GM12878 (cell line): ENCODE results near the gene SEC14L1. TPM values are rescaled to one million over a fixed set of nuclear protein-coding genes. Genes with fewer than 3 reads are reported as not detected.

Experiments used
- ATAC-seq: fragments of 200-7000 bp; cut with Tn5 transposase; 3 replicates; pipeline ENCODE4 v1.9.1; 2020; ENCODE audit warnings: mild to moderate bottlenecking, moderate library complexity
- BruUV-seq: library from RNA; stranded (reverse); fragments of 400-500 nt; replicated peaks from 2 replicates; lab custom pipeline; 2021; lab: Mats Ljungman, UMichigan
- CTCF ChIA-PET: fragments of 300-600 bp; sonication (Branson Sonifier 250); formaldehyde crosslinking; extraction: SDS; loops from one replicate; lab custom pipeline; 2021; ENCODE audit warnings: inconsistent platforms; lab: Yijun Ruan, JAX
- POLR2A ChIA-PET: fragments of 350-600 bp; formaldehyde crosslinking; extraction: SDS; loops from one replicate; lab custom pipeline; 2021; ENCODE audit warnings: inconsistent platforms; lab: Charles Lee
- RAD21 ChIA-PET: fragments of 300-600 bp; sonication (Branson Sonifier 250); formaldehyde crosslinking; loops from one replicate; lab custom pipeline; 2023; ENCODE audit warnings: antibody characterized with exemption; ENCODE audit not compliant: unreplicated experiment; lab: Charles Lee
- SMC1A ChIA-PET: fragments of 300-600 bp; sonication (Branson Sonifier 250); formaldehyde crosslinking; loops from one replicate; lab custom pipeline; 2023; ENCODE audit not compliant: unreplicated experiment, uncharacterized antibody; lab: Charles Lee
- DNase-seq: peaks from one replicate; pipeline ENCODE4 v3.0.0-alpha.2; 2011; ENCODE audit warnings: low read depth, low spot score
- FAIRE-seq: peaks from 3 replicates; lab custom pipeline; 2011; peaks lifted over from hg19 to GRCh38; lab: Jason Lieb, UNC
- H2AFZ ChIP-seq: 2 replicates; pipeline ENCODE4 v1.6.0; 2011; ENCODE audit warnings: low read depth, low read length, control low read depth; ENCODE audit not compliant: control insufficient read depth
- H3K27ac ChIP-seq: 2 replicates; pipeline ENCODE4 v1.5.1; 2011; ENCODE audit warnings: control low read depth; ENCODE audit not compliant: control insufficient read depth, insufficient read depth
- H3K27me3 ChIP-seq, 2 experiments: replicated peaks in 1 of 2; 2 replicates each; pipeline versions ENCODE4 v1.6.0 to v1.6.1; 2011; ENCODE audit warnings: low read length in 1 of 2; ENCODE audit not compliant: control insufficient read depth in 2 of 2, insufficient read depth in 2 of 2
- H3K36me3 ChIP-seq, 2 experiments: 2 replicates each; pipeline ENCODE4 v1.5.1; 2011; ENCODE audit warnings: low read length in 1 of 2; ENCODE audit not compliant: control insufficient read depth in 2 of 2, insufficient read depth in 2 of 2
- H3K4me1 ChIP-seq: 2 replicates; pipeline ENCODE4 v1.6.1; 2011; ENCODE audit warnings: mild to moderate bottlenecking, low read length, moderate library complexity, mixed read lengths; ENCODE audit not compliant: control insufficient read depth, insufficient read depth
- H3K4me2 ChIP-seq: 2 replicates; pipeline ENCODE4 v1.6.0; 2011; ENCODE audit warnings: control low read depth; ENCODE audit not compliant: control insufficient read depth, insufficient read depth
- H3K4me3 ChIP-seq: fragments of 200-600 bp; sonication (generic); 2 replicates; pipeline ENCODE4 v1.5.1; 2016
- H3K79me2 ChIP-seq: 2 replicates; pipeline ENCODE4 v1.6.0; 2011; ENCODE audit warnings: low read length; ENCODE audit not compliant: control insufficient read depth, insufficient read depth
- H3K9ac ChIP-seq: 2 replicates; pipeline ENCODE4 v1.8.0; 2011; ENCODE audit warnings: low read length, control low read depth, mixed read lengths; ENCODE audit not compliant: control insufficient read depth, insufficient read depth
- H3K9me3 ChIP-seq: replicated peaks from 3 replicates; pipeline ENCODE4 v1.5.1; 2011; ENCODE audit warnings: mild to moderate bottlenecking, low read length; ENCODE audit not compliant: control insufficient read depth, insufficient read depth
- H4K20me1 ChIP-seq: 2 replicates; pipeline ENCODE4 v1.6.0; 2011; ENCODE audit not compliant: control insufficient read depth, insufficient read depth
- IKZF1 ChIP-seq: fragments of 450-650 bp; conservative IDR thresholded peaks from 2 replicates; pipeline ENCODE4 v1.6.1; 2017; ENCODE audit warnings: antibody characterized with exemption, mild to moderate bottlenecking
- MLLT1 ChIP-seq: fragments of 450-650 bp; IDR thresholded peaks from 2 replicates; pipeline ENCODE4 v1.6.1; 2016; ENCODE audit warnings: mild to moderate bottlenecking
- POLR2AphosphoS5 ChIP-seq: IDR thresholded peaks from 2 replicates; pipeline ENCODE4 v1.6.1; 2011; ENCODE audit warnings: mild to moderate bottlenecking, low read length, inconsistent platforms
- REST ChIP-seq: IDR thresholded peaks from 2 replicates; pipeline ENCODE4 v1.6.1; 2012; ENCODE audit warnings: mild to moderate bottlenecking, low read depth, low read length
- SPI1 ChIP-seq: IDR thresholded peaks from 2 replicates; pipeline ENCODE4 v1.6.1; 2011; ENCODE audit warnings: low read depth, mild to moderate bottlenecking, low read length, moderate library complexity, borderline replicate concordance; ENCODE audit not compliant: insufficient read depth
- WGBS: methylation state at CpG from one replicate; pipeline ENCODE4 v1.1.6; 2016; ENCODE audit warnings: low lambda C conversion rate; ENCODE audit not compliant: insufficient replicate concordance, insufficient coverage; ENCODE audit errors: missing lambda C conversion rate; 5-methylcytosine and 5-hydroxymethylcytosine counted together
- in situ Hi-C: fragments of 300-500 bp; cut with MboI; formaldehyde crosslinking; loops from 9 replicates; pipeline ENCODE4 v1.14.3; 2018; ENCODE audit warnings: mixed read lengths
- intact Hi-C: fragments of 100-400 bp; cut with micrococcal nuclease; formaldehyde crosslinking; loops from one replicate; pipeline ENCODE4 v1.14.2; 2022; ENCODE audit not compliant: unreplicated experiment
- polyA plus RNA-seq, 11 experiments: library from polyadenylated mRNA; depleted of rRNA in 4 of 11; unstranded in 6 of 11; stranded (reverse) in 5 of 11; fragments of >200 nt; fragmentation: Nextera tagmentation in 4 of 11; fragmentation: Illumina TruSeq in 1 of 11; extraction: Ambion mirVana in 4 of 11; extraction: Trizol in 1 of 11; gene quantifications; 1 replicate in 1 of 11; 2 replicates in 10 of 11; pipeline versions ENCODE4 v1.2.1 to v1.2.3, GENCODE V29; 2011 to 2016; ENCODE audit warnings: inconsistent platforms in 2 of 11, missing spikeins in 2 of 11, low read depth in 1 of 11
- total RNA-seq, 4 experiments: library from RNA; depleted of rRNA in 3 of 4; stranded (reverse); fragments of >200 nt in 3 of 4; fragmentation: Illumina TruSeq in 1 of 4; extraction: Trizol in 1 of 4; gene quantifications; 2 replicates each; pipeline versions ENCODE4 v1.2.1 to v1.2.3, GENCODE V29; 2013 to 2021

The SEC14L1 gene
- total and polyA plus RNA-seq, 10 of the 15 experiments (the other 5 are each of a cell fraction or from before 2014, with no cell fraction given): 6.3 to 66.1 (median 33.5) TPM

- H3K9ac ChIP-seq: peak overlapping the region; percentile 86
- peaks cover 92% of the 10 kb centered on the region for H3K79me2 ChIP-seq
- no peak for DNase-seq
- ChIA-PET CTCF (interaction anchor here (0.5 to 3.5 kb wide), 10 partner anchors 10 to 66 kb away, joined by 3 to 17 read pairs (median 6); no protein-coding TSS in a partner anchor), SMC1A (interaction anchor here (0.8 to 3.6 kb wide), 18 partner anchors 9 to 98 kb away, joined by 3 to 29 read pairs (median 6); no protein-coding TSS in a partner anchor), POLR2A (interaction anchor here (0.5 to 2.7 kb wide), 16 partner anchors 13 to 177 kb away, joined by 3 to 21 read pairs (median 6); no protein-coding TSS in a partner anchor), RAD21 (interaction anchor here (0.8 to 2.8 kb wide), 15 partner anchors 9 to 101 kb away, joined by 3 to 22 read pairs (median 5); no protein-coding TSS in a partner anchor)
- peak overlapping the region; percentile 100 for H3K4me2 ChIP-seq
- in situ Hi-C loops: no loop called here
- intact Hi-C loops: loop anchor here (2.0 kb wide), 1 partner anchor 43 kb away; no protein-coding TSS in a partner anchor
- peak overlapping the region; percentile 97 for H3K27ac ChIP-seq
- H3K4me3 ChIP-seq: peak overlapping the region; percentile 69
- BruUV-seq: no TSS peak
- peaks cover 9 to 28% of the 10 kb centered on the region in 2 experiments for H3K36me3 ChIP-seq
- peaks cover 4% of the 10 kb centered on the region for H4K20me1 ChIP-seq
- H3K9me3 ChIP-seq: no peaks in the 10 kb centered on the region
- WGBS: 32% methylated on average over 5 of the region's 5 CpGs
- peaks cover 43% of the 10 kb centered on the region for H3K4me1 ChIP-seq
- TF ChIP-seq IKZF1: no peak
- peak; percentile 36; the same call in 1 of the 2 replicates for TF ChIP-seq SPI1
- no peak for ATAC-seq
- no peaks in the 10 kb centered on the region for H3K27me3 ChIP-seq
- FAIRE-seq: no peak
- H2AFZ ChIP-seq: no peak overlapping the region
Observed at GRCh38 chr17:77146246-77146632, 5.5 kb downstream of the SEC14L1 start.

GRCh38 chr17:77146882-77147281 is 6.1 kb downstream of the SEC14L1 start:
- Histone ChIP-seq H3K4me3 (peak overlapping the region; percentile 69), H4K20me1 (peaks cover 4% of the 10 kb centered on the region), H2AFZ (no peak overlapping the region), H3K27me3 (no peaks in the 10 kb centered on the region), H3K9ac (no peak overlapping the region), H3K79me2 (peaks cover 90% of the 10 kb centered on the region), H3K9me3 (no peaks in the 10 kb centered on the region), H3K4me2 (peak overlapping the region; percentile 100), H3K27ac (peak overlapping the region; percentile 97), H3K36me3 (peaks cover 9 to 29% of the 10 kb centered on the region in 2 experiments), H3K4me1 (peaks cover 43% of the 10 kb centered on the region)
- ChIA-PET RAD21 (interaction anchor here (0.8 to 2.8 kb wide), 11 partner anchors 9 to 88 kb away, joined by 3 to 22 read pairs (median 5); no protein-coding TSS in a partner anchor), SMC1A (interaction anchor here (0.8 to 3.6 kb wide), 13 partner anchors 13 to 97 kb away, joined by 3 to 29 read pairs (median 7); no protein-coding TSS in a partner anchor), CTCF (interaction anchor here (0.9 to 3.5 kb wide), 7 partner anchors 9 to 65 kb away, joined by 3 to 17 read pairs (median 6); no protein-coding TSS in a partner anchor), POLR2A (interaction anchor here (0.5 to 2.7 kb wide), 11 partner anchors 15 to 65 kb away, joined by 3 to 21 read pairs (median 7); no protein-coding TSS in a partner anchor)
- intact Hi-C loops: loop anchor here (2.0 kb wide), 1 partner anchor 42 kb away; no protein-coding TSS in a partner anchor
- FAIRE-seq: no peak
- TF ChIP-seq REST (no peak), MLLT1 (0 out of 2 replicates have a peak, but pooled peaks have one; percentile 20), POLR2AphosphoS5 (0 out of 2 replicates have a peak, but pooled peaks have one; percentile 12)
- no peak for DNase-seq
- 93% methylated on average over 17 of the region's 17 CpGs for WGBS
- ATAC-seq: no peak
- BruUV-seq: no TSS peak
- in situ Hi-C loops: no loop called here
